ENCODE measurements around the gene N4BP2L2. TPM values are rescaled to one million over a fixed set of nuclear protein-coding genes. Genes with fewer than 3 reads are reported as not detected.

N4BP2L2 gene
- total and polyA plus RNA-seq, 2 experiments from 2014 or later: 70.1 to 89.4 TPM

DNA sequence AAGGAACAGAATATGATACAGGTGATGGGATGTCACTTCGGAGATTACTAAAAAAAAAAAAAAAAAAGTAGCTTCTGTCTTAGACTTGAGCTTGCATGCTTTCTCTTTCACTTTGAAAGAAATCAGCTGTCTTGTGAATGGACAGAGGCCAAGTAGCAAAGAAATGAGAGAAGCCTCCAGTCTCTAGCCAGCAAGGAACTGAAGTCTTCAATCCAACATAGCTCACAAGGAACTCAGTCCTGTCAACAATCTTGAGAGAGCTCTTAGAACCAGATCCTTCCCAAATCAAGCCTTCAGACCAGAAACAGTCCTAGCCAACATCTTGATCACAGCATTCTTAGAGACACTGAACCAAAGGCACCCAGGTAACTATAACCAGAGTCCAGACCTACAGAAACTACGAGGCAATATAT lies 7.7 kb downstream of the N4BP2L2 start:
- no peak for TF ChIP-seq EZH2phosphoT487 (IDR thresholded peaks at IDR 0.05; ENCODE audit: insufficient read depth, low read depth)
- no peak for TF ChIP-seq EZH2 (IDR thresholded peaks at IDR 0.05; ENCODE audit: insufficient read depth, poor library complexity, severe bottlenecking)
- peak overlapping the region; percentile 51 for H3K4me2 ChIP-seq (ENCODE audit: unreplicated experiment)
- peaks cover 24% of the 10 kb centered on the region; the same call in 1 of the 2 replicates for H4K20me1 ChIP-seq (ENCODE audit: insufficient read depth)
- peaks cover 19% of the 10 kb centered on the region for H3K36me3 ChIP-seq (ENCODE audit: low read depth)
- H3K9ac ChIP-seq: no peak overlapping the region
- H3F3A ChIP-seq (ENCODE audit: insufficient read depth): peaks cover 35% of the 10 kb centered on the region; the same call in 1 of the 2 replicates
- DNase-seq: peak; percentile 67
- H3K9me2 ChIP-seq (ENCODE audit: insufficient read depth): no peaks in the 10 kb centered on the region
- H2AFZ ChIP-seq: no peak overlapping the region
- 48 to 55% methylated on average over 2 of the region's 2 CpGs for WGBS, 2 experiments (ENCODE audit: low coverage in 1 of 2, low lambda C conversion rate in 2 of 2, missing lambda C conversion rate in 2 of 2)
- peak overlapping the region; percentile 34 for H3K4me3 ChIP-seq
- in situ Hi-C loops (cut with MboI): no loop called here
- H3K4me1 ChIP-seq (ENCODE audit: insufficient read depth): peaks cover 33% of the 10 kb centered on the region
- H3K9me3 ChIP-seq (ENCODE audit: low read depth): no peaks in the 10 kb centered on the region
- peak overlapping the region; percentile 35 for H3K27ac ChIP-seq
- no peaks in the 10 kb centered on the region for H3K27me3 ChIP-seq (replicated peaks; ENCODE audit: insufficient read depth)
- peaks cover 100% of the 10 kb centered on the region for H3K79me2 ChIP-seq (ENCODE audit: insufficient read depth)

GRCh38 chr13:32528358-32528757 lies 10.2 kb downstream of the N4BP2L2 start:
- no peak overlapping the region for H2AFZ ChIP-seq
- H3K4me2 ChIP-seq (ENCODE audit: unreplicated experiment): no peak overlapping the region
- no peaks in the 10 kb centered on the region for H3K9me2 ChIP-seq (ENCODE audit: insufficient read depth)
- no peak overlapping the region for H3K4me3 ChIP-seq
- peaks cover 35% of the 10 kb centered on the region; the same call in 1 of the 2 replicates for H3F3A ChIP-seq (ENCODE audit: insufficient read depth)
- H3K27me3 ChIP-seq (replicated peaks; ENCODE audit: insufficient read depth): no peaks in the 10 kb centered on the region
- peaks cover 24% of the 10 kb centered on the region; the same call in 1 of the 2 replicates for H4K20me1 ChIP-seq (ENCODE audit: insufficient read depth)
- H3K9me3 ChIP-seq (ENCODE audit: low read depth): no peaks in the 10 kb centered on the region
- H3K4me1 ChIP-seq (ENCODE audit: insufficient read depth): peaks cover 18% of the 10 kb centered on the region
- TF ChIP-seq EZH2phosphoT487 (IDR thresholded peaks at IDR 0.05; ENCODE audit: insufficient read depth, low read depth) (no peak), EZH2 (IDR thresholded peaks at IDR 0.05; ENCODE audit: insufficient read depth, poor library complexity, severe bottlenecking) (no peak)
- H3K36me3 ChIP-seq (ENCODE audit: low read depth): peaks cover 9% of the 10 kb centered on the region
- peak; percentile 48 for DNase-seq
- H3K9ac ChIP-seq: no peak overlapping the region
- H3K79me2 ChIP-seq (ENCODE audit: insufficient read depth): peaks cover 100% of the 10 kb centered on the region
- WGBS, 2 experiments (ENCODE audit: low coverage in 1 of 2, low lambda C conversion rate in 2 of 2, missing lambda C conversion rate in 2 of 2): 16 to 20% methylated on average over 3 of the region's 3 CpGs
- H3K27ac ChIP-seq: no peak overlapping the region
- in situ Hi-C loops (cut with MboI): no loop called here

- Histone ChIP-seq H3K36me3 (ENCODE audit: low read depth) (peaks cover 17% of the 10 kb centered on the region), H3K27me3 (replicated peaks; ENCODE audit: insufficient read depth) (no peaks in the 10 kb centered on the region), H3K9me2 (ENCODE audit: insufficient read depth) (no peaks in the 10 kb centered on the region), H3K4me2 (ENCODE audit: unreplicated experiment) (no peak overlapping the region), H3K27ac (no peak overlapping the region), H3K9me3 (ENCODE audit: low read depth) (no peaks in the 10 kb centered on the region), H3K79me2 (ENCODE audit: insufficient read depth) (peaks cover 100% of the 10 kb centered on the region), H2AFZ (no peak overlapping the region), H3K9ac (no peak overlapping the region), H3K4me1 (ENCODE audit: insufficient read depth) (peaks cover 18% of the 10 kb centered on the region), H3K4me3 (no peak overlapping the region), H3F3A (ENCODE audit: insufficient read depth) (peaks cover 34% of the 10 kb centered on the region; the same call in 1 of the 2 replicates), H4K20me1 (ENCODE audit: insufficient read depth) (peaks cover 23% of the 10 kb centered on the region; the same call in 1 of the 2 replicates)
- in situ Hi-C loops (cut with MboI): no loop called here
- DNase-seq: no peak
- 75 to 83% methylated on average over 3 of the region's 3 CpGs for WGBS, 2 experiments (ENCODE audit: low coverage in 1 of 2, low lambda C conversion rate in 2 of 2, missing lambda C conversion rate in 2 of 2)
- no peak for TF ChIP-seq EZH2phosphoT487 (IDR thresholded peaks at IDR 0.05; ENCODE audit: insufficient read depth, low read depth)
- TF ChIP-seq EZH2 (IDR thresholded peaks at IDR 0.05; ENCODE audit: insufficient read depth, poor library complexity, severe bottlenecking): no peak
Observed at GRCh38 chr13:32527151-32527550, 11.4 kb downstream of the N4BP2L2 start.

GRCh38 chr13:32525766-32526165 lies 12.8 kb downstream of the N4BP2L2 start:
- WGBS, 2 experiments (ENCODE audit: low coverage in 1 of 2, low lambda C conversion rate in 2 of 2, missing lambda C conversion rate in 2 of 2): 0 to 2% methylated on average over 1 of the region's 1 CpG
- Histone ChIP-seq H4K20me1 (ENCODE audit: insufficient read depth) (peaks cover 20% of the 10 kb centered on the region; the same call in 1 of the 2 replicates), H3K9me2 (ENCODE audit: insufficient read depth) (no peaks in the 10 kb centered on the region), H3F3A (ENCODE audit: insufficient read depth) (peaks cover 22% of the 10 kb centered on the region; the same call in 1 of the 2 replicates), H3K36me3 (ENCODE audit: low read depth) (peaks cover 28% of the 10 kb centered on the region), H3K4me2 (ENCODE audit: unreplicated experiment) (no peak overlapping the region), H3K9ac (no peak overlapping the region), H3K4me1 (ENCODE audit: insufficient read depth) (peaks cover 18% of the 10 kb centered on the region), H3K27ac (no peak overlapping the region), H2AFZ (no peak overlapping the region), H3K27me3 (replicated peaks; ENCODE audit: insufficient read depth) (no peaks in the 10 kb centered on the region), H3K4me3 (no peak overlapping the region), H3K9me3 (ENCODE audit: low read depth) (no peaks in the 10 kb centered on the region), H3K79me2 (ENCODE audit: insufficient read depth) (peaks cover 100% of the 10 kb centered on the region)
- DNase-seq: no peak
- TF ChIP-seq EZH2phosphoT487 (IDR thresholded peaks at IDR 0.05; ENCODE audit: insufficient read depth, low read depth) (no peak), EZH2 (IDR thresholded peaks at IDR 0.05; ENCODE audit: insufficient read depth, poor library complexity, severe bottlenecking) (no peak)
- in situ Hi-C loops (cut with MboI): no loop called here

Data from GM23248 (cell line).